Middle frontal gyrus (tissue), 1 donor: ENCODE results near the gene HIVEP3.

ENCODE experiments used
- DNase-seq: peaks from one replicate; pipeline ENCODE4 v3.0.0-alpha.2; 2015; ENCODE audit warnings: low spot score; ENCODE audit errors: extremely low spot score

The HIVEP3 gene

DNA sequence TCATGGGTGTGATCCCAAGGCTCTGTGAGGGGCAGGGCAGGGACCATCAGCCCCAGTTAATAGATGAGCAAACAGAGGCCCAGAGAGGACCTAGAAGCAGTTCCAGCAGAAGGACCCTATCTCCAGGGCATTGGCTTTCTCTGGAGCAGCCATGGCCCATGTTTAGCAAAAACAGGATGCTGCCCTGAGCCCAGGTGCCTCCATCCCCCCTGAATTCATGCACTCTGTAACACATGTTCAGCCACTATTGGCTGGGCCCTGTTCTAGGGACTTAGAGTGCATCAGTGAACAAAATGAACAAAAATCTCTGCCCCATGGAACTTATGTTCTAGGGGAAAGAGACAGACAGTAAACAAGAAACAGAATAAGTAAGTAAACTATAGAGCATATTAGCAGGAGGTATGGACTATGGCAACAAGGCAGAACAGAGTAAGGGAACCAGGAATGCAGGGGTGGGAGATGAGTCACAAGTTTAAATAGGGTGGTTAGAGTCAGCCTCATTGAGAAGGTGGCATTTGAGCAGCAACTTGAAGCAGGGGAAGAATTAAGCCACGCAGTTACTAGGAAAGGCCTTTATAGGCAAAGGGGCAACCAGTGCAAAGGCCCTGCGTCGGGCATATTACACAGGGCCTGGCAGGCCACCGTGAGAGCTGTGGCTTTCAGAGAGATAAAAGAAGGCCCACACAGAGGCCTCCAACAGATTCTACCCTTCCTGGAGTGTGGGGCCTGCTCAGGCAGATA is 248.3 kb downstream of the HIVEP3 start:
- DNase-seq = no peak

DNA sequence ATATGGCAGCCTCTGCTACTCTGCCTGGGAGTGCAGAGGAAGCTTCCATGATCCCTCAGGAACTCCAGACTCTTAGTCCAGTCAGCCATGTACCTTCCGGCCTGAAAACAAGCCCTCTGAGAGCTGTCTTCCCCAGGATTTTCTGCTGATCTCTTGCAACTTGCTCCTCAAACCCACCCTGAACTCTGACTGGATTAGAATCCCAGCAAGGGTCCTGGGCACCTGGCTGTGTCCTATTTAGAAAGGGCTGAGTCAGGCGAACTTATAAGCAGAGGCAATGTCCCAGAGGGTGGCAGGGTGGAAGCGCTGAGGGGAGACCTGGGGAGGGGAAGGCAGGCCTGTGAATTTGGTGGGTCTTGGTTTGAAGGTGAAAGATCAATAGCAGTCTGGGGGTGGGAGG is 249.8 kb downstream of the HIVEP3 start:
- DNase-seq = no peak

DNA sequence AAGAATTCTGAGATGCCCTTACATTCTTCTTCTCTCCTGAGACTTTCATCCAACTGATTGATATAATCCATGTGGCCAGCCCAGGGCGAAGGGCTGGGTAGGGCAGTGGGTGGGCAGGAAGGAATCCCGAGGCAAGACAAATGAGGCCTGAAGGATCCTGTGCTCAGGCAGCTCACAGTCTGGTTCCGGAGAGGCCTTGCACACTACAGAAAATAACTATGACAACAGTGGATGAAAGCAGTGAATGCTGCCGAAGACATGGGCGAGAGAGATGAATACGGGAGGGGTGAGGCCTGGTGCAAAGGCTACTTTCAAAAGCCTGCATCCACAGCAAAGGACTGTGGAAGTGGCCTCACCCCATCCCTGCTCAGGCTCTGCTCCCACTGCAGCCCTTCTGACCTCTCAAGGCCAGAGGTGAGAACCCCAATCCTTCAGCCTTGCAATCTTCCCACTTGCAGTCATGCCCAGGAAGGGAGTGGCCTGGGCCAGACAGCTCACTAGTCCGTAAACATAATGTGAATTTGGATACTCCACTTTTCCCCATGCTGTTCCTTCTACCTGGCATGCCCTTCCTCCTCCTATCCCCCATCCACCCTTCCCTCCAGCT is 250.6 kb downstream of the HIVEP3 start:
- no peak for DNase-seq

DNA sequence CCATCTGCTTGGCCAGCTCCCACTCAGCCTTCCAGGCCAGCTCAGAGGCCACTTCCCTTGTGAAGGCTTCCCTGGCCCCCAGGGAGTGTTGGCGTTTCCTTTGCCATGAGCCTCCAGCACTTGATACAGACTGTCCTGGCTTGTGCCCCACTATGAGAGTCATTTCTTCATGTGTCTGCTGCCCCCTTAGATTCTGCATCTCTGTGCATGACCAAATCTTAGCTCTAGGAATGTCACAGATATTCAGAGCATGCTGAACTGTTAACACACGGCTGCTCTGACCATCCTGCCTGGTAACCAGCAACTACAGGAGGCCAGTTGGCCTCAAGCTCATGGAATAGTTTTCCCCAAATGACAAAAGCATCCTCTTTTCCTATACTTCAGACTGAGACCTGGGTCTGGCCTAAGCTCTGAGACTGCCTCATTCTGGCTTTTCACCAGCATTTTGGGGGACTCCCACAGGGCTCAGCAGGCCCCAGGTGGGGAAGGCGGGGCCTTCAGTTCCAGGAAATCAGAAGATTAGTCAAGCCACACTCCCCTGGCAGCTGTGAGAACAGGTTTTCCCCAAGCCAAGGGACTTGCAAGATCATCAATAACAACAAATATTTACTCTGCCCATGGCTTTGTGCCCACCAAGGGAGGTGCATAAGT is 251.6 kb downstream of the HIVEP3 start:
- DNase-seq = no peak

DNA sequence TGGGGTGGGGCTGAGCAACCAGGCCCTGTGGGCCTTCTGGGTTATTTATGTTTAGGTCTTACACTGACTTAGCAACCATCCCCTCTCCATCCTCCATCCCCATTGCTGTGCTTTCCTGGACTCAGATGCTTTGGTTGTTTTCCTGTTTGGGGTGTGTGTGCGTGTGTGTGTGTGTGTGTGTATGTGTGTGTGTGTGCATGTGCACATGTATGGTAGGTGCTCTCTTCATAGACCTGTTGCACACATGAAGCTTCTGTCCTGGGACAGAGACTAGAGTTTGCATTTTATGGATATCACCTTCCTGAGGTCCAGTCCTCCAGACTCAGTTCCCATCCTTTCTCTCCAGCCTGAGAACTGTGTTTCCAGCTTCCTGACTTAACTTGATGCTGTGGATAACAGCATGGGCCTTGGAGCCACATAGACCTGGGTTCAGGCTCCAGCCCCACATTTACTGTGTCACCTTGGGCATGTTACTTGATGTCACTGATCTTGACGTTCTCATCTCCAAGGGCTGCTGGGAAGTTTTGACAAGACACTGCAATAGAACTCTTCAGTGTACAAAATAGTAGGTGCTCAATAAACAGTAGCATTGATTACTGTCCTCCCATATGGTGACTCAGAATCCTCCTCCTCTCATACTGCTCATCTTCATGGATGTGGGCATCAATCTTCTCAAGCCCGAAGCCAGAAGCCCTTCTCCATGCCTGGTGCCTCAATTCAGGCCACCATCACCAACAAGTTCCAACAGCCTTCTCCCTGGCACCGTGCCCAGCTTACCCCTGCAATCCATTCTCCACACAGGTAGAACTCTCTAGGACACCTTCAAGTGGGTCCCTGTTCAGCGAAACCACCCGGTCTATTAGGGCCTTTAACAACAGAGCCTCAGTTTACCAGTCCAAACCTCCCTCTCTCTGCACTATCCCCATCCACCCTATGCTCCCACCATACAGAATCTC is 252.5 kb downstream of the HIVEP3 start:
- no peak for DNase-seq

DNA sequence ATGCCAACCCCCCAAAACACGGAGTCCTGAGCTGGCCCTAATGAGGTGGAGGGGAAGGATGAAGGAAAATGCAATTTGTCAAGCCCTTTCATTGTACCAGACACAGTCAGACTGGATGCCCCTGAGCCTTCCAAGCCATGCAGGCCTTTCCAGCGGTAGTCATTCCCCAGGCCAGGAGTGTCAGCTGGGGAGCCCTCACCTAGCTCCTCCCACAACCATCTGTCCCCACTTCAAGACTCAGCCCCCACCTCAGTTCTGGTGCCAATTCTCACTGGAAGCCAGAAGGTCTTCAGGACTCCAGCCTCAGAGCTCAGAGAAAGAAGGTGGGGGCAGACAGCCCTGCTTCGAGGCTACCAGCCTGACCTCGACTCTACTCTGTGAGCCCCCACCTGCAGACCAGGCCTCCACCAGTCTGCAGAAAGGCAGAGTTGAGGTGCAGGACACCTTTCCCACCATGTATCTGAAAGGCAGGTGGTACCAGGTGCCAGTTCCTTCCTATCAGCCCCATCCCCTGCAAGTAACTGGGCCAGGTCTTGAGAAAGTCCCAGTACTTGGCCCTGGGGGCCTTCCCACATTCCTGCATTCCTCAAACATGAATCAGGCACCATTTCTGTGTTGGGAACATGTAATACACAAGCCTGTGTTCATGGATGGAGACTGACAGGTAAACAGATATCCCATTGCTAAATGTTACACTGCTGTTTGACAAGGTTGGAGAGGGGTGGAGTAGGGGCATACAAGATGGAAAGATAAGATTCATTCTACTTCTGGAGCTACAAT is 253.7 kb downstream of the HIVEP3 start:
- no peak for DNase-seq

DNA sequence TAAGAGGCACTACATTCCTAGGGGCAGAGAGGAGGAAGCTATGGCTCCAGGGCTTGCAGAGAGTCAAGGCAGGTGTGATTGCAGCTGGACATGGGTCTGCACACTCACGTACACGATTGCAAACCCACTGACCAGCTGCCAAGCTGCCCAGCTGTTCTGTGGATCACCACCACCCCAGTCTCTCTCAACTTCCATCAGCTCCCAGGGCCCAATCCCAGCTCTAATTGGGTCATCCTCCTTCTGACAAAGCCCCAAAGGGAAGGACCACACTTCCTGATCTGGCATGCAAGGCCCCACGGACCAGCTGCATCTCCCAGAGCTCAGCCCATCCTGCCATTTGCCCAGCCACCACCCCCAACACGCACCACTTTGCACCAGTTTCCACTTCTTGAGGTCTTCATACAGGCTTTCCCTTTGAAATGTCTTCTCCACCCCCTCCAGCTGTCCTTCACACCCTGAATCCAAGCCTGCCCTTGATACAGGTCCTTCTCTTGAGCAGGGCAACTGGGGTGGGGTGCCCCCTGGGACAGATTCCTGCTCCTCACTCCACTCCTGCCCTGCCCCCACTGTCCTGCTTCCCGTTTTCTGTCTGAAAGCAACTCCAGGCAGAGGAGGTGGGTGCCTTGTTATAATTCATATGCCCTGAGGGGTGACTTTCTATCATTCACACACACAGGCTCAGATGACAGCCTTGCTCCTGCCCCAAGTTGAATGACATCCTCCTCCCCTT is 254.9 kb downstream of the HIVEP3 start:
- DNase-seq = no peak

DNA sequence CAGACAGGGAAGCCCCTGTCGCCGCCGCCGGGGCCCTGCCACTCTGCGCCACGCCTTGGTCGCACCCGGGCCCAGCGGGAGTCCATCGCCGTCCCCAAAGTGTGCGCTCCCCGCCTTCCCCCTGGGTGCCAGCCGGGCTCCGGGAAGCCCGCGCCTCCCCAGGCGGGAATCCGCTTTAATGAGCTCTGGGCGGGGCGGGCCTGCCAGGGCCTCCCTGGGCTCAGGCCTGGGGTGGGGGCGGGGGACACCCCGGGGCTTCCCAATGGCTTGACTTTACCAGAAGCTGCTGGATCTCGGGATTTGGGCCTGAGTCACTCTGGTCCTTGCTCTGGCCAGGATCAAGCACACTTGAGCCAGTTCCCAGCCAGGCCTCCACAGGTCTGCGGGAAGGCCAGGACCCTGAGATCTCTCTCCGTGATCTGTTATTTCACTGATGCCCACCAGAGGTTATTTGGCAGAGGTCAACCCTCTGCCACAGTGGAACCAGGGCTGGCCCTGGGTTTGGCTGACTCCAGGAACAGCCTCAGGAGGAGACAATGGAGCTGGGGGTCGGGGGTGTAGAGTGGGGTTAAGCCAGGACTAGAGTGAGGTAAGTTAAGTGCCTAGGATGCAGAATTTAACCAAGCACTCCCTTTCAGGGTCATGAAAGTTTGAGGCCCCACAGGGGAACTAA is 255.8 kb downstream of the HIVEP3 start:
- DNase-seq = no peak

DNA sequence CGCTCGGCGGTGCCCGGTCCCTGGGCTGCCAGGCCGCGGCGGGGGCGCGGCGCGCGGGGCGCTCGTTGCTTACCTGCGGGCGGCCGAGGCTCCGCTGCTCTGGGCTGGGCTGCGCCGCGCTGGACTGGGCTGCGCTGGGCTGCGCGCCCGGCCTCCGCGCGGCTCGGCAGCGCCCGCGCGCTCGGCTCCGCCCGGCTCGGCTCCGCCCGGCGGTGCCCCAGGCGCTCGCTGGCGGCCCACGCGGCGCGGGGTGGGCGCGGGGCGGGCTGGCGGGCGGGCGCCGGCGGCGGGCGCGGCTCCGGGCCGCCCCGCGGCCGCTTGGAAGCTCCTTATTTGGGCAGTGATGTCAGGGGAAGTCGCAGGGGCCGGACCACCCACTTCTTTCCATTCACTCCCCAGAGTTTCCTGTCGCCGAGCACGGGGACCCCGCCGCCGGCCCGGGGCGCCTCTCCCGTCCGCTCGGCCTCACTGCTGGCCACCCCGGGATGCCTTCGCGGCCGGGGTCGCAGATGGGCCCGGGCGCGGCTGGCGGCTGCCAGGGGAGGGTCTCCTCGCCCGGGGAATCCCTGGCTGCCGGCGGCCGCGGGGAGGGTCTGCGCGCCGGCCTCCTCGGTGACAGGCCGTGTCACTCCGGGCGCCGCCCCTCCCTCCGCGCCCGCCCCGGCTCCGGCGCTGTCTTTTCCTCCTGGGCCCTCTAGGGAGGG is 256.5 kb downstream of the HIVEP3 start:
- no peak for DNase-seq

DNA sequence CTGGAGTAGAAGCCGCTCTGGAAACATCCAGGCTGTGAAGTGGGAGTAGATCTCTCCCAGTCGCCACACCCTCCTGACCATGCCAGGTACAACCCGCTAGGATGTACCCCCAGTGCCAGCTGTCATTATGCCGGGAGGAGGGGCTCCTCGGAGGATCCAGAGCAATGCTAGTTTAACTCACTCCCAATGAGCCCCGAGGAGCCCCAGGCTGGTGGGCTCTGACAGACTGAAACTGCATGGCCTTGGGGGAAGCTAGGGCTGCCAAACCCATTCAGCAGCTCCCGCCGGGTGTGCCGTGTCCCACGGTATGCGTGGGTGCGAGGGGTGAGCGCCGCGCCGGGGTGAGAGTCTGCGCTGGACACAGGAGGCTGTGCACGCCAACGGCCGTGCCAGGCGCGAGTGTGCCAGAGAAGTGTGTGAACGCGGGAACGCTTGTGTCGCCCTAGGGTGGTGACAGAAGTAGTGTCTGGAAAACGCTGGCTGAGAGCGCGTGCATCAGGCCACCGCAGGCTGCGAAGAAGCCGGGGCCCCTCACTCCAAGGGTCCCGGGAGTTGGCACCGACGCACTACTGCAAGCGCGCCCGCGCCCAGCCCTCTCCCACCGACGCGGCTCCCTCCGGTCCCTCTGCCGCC is 257.2 kb downstream of the HIVEP3 start:
- no peak for DNase-seq

DNA sequence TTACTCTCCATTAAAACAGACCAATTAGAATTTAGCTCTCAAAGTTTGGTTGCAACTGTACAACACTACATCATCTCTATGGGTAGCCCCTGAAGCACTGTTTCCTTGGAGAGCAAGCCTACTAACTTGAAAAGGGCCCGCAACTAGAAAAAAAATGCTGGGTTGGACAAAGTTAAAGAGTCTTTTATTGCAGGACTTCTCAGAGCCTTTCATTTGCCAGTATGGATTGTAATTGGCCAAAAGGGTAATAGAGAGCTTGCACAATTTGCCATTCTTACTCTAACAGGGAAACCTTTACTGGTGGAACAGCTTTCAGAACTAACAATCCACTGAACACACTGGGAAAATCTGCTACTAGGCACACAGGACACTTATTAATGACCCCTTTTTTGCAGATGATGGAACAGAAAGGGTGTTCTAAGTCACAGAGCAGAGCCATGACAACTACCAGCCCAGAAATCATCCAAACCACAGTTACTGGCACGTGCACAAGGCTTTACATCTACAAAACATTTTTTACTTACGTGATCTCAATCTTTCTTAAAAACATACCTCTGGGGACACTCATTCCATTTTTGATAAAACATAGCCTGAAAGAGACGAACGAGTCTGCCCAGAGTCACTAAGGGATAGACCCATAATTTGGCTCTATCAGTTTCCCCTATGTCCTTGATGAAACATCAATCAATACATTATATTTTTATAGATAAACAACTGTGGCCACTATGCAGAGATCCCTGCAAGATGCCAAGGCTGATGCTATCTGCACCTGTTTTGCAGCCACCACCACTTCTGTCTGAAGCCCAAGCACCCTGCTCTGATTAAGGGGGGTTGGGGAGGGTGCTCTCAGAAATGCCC is 257.9 kb downstream of the HIVEP3 start:
- DNase-seq = no peak

DNA sequence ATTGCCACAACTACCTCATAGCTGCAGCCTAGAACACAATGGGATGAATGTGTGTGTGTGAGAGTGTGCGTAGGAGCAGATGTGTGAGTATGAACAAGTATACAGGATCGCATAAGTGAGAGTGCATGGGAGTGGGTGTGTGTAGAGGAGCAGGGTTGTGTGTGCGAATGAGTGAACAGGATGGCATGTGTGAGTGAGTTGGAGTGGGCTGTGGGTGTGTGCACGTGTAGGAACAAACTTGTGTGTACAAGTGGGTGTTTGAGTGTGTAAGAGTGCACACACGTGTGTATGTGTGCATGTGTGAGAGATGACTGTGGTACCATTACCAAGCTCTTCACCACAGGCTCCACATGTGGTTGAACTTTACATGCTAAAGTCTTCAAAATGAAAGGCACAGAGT is 258.8 kb downstream of the HIVEP3 start:
- DNase-seq = no peak

DNA sequence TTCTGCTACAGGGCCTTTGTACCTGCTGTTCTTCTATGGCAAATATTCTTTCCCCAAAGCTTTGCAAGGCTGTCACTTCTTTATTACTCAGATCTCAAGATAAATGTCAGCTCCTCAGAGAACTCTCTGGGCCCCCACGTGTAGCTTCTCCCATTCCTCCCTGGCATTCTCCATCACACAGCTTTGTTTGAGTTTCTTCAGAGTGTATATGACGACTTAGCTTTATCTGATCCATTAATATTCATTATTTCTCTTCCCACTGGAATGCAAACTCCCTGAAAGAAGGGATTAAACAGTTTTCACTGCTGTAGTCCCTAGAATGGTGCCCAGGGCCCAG is 259.6 kb downstream of the HIVEP3 start:
- DNase-seq = no peak

DNA sequence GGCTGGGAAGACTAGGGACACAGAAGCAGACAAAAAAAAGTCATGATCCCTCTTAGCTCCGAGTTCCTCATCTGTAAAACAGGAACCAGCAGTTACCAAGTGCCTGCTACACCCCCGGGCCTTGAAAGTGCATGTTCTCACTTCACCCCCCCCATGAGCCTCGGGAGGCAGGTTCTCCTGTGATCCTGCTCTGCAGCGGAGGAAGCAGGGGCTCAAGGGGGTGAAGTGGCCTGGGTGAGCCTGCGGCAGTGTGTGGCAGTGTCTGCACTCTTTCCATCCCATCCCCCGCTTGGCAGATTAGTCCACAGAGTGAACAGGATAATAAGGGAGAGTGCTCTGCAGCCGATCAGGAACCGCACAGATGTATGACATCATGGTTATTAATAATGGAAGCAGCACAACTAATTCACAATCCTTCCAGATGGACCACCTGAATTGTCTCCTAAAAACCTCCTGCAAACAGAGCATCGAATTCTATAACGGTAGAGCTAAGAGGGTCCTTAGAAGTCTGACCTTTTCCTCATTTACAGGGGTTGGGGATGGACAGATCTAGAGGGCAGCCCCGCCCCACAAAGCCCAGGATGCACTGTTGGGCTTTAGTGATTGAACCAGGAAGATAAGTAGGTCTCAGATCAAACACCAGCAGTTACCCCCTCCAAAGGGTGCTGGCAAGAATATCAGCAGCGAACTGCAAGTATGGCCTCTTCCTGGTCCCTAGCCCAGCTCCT is 260.1 kb downstream of the HIVEP3 start:
- DNase-seq = no peak

DNA sequence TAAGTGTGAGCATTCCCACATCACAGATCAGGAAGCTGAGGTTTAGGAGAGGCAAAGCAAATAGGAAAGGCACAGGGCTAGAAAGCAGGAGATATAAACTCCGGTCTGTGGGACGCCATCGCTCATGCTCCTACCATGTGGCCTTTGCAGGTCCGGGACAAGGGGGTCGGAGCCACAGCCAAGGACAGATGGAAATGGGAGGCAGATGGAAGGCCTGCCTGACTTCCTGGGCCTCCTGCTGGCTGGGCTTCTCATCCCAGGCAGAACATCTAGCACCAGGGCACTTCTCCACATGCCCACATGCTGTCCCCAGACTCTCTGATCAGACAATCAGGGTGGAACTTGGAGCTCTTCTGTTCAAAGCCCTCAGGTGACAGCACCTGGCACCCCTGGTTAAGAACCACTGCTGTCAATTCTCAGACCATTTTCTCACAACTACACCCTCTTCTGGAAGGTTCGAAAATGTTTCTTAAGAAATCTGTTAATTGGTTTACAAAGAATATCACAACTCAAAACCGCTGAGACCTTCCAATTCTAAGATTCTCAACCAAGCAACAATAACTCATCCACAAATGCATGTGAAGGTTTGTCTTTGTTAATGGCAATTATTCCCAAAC is 260.9 kb downstream of the HIVEP3 start:
- no peak for DNase-seq

DNA sequence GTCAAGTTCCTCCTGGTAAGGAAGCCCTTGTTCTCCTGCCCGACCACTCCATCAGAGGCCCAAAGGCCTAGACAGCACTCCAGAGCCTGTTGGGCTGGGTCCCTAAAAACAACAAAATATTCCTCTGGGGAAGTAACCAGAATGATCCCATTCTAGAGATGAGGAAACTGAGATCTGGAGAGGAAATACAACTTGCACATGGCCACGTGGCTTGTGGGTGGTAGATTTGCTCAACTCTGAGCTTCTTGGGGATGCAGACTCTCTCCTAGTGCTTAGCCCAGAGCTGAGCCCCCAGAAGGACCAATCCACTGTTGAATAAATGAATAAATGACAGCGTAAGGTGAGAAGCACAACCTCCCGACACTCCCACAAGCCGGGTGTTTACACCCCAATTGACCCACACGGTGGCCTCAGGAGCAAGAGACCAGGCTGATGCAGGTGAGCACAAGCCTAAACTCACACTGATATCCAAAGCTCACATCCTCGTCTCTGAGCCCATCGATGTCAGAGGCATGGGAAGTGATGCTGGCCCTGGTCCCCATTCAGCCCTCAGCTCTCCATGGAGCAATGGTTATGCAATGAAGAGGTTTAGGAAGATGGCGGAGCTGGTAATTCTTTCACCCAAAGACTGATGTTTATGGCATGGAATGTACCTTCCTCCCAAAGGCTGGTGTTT is 261.8 kb downstream of the HIVEP3 start:
- DNase-seq = no peak
